ENCODE results near the gene STXBP1. TPM values are rescaled to one million over a fixed set of nuclear protein-coding genes. Genes with fewer than 3 reads are reported as not detected.

The STXBP1 gene
- total and polyA plus RNA-seq, 9 of the 15 experiments (the other 6 are each of a cell fraction or from before 2014, with no cell fraction given), result 4.6 to 35.1 (median 9.7) TPM

DNA sequence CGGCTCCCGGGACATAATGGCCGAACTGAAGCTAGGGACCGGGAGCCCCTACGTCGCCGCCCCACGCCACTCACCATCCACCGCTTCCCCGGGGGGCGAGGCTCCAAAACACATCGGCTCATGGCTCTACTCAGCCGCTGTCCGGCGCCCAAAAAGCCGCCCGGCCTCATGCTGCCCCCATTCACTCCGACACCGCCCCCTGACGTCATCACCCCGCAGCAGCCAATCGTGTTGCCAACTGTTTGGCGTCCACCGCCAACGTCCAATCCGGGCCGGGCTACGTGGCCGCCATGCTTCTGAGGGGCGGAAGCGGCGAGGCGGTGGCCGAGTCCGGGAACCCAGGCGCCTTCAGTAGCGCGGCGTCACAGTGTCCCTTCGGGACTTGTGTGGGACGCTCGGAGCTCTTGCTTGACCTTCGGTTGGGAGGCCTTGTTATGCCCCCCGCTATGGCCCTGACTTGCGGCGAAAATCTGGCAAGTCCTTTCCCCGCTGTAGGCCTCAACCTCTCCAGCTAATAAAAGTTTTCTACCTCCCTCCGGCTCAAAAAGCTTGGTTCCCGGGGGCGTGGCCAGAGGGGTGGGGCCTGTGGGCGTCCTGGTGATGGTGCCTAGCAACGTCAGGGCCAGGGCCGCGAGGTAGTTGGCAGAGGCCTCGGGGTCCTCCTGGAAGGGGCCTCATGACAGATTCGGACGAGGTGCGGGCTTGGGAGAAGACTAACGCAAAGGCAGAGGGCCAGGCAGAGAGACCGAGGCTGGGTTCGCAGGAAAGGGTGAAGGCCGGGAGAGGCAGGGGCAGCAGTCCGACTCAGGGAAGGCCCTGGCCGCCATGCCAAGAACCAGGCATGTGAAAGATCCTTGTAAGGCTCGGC lies 103.6 kb downstream of the STXBP1 start, which contains the start of the genes PTRH1 and TTC16 (continued):
- TF ChIP-seq, protein P1, sequence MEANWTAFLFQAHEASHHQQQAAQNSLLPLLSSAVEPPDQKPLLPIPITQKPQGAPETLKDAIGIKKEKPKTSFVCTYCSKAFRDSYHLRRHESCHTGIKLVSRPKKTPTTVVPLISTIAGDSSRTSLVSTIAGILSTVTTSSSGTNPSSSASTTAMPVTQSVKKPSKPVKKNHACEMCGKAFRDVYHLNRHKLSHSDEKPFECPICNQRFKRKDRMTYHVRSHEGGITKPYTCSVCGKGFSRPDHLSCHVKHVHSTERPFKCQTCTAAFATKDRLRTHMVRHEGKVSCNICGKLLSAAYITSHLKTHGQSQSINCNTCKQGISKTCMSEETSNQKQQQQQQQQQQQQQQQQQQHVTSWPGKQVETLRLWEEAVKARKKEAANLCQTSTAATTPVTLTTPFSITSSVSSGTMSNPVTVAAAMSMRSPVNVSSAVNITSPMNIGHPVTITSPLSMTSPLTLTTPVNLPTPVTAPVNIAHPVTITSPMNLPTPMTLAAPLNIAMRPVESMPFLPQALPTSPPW (CRISPR knock-in tag; IDR thresholded peaks at IDR 0.05), result peak; percentile 61
- TF ChIP-seq, protein P2, sequence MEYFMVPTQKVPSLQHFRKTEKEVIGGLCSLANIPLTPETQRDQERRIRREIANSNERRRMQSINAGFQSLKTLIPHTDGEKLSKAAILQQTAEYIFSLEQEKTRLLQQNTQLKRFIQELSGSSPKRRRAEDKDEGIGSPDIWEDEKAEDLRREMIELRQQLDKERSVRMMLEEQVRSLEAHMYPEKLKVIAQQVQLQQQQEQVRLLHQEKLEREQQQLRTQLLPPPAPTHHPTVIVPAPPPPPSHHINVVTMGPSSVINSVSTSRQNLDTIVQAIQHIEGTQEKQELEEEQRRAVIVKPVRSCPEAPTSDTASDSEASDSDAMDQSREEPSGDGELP (CRISPR knock-in tag; IDR thresholded peaks at IDR 0.05; ENCODE audit: borderline replicate concordance), result 0 out of 2 replicates have a peak, but pooled peaks have one; percentile 58
- peak; percentile 69; the same call in 1 of the 2 replicates for TF ChIP-seq JUN (IDR thresholded peaks at IDR 0.05; ENCODE audit: borderline replicate concordance, low read depth, low read length)
- no peak for TF ChIP-seq JUN (CRISPR knock-in tag; IDR thresholded peaks at IDR 0.05; ENCODE audit: borderline replicate concordance)
- TF ChIP-seq RCOR1 (IDR thresholded peaks at IDR 0.05; ENCODE audit: borderline replicate concordance in 1 of 2, low read depth in 2 of 2, low read length in 2 of 2), result 0 out of 4 replicates have a peak, but pooled peaks of 1 of the 2 experiments have one; percentile 4
- TF ChIP-seq ZKSCAN1 (IDR thresholded peaks at IDR 0.05; ENCODE audit: low read depth, low read length), result 0 out of 2 replicates have a peak, but pooled peaks have one; percentile 8
- TF ChIP-seq SAP30 (IDR thresholded peaks at IDR 0.05; ENCODE audit: borderline replicate concordance, insufficient read depth, low read depth, low read length, poor library complexity, severe bottlenecking), result peak; percentile 95
- TF ChIP-seq, protein P3, sequence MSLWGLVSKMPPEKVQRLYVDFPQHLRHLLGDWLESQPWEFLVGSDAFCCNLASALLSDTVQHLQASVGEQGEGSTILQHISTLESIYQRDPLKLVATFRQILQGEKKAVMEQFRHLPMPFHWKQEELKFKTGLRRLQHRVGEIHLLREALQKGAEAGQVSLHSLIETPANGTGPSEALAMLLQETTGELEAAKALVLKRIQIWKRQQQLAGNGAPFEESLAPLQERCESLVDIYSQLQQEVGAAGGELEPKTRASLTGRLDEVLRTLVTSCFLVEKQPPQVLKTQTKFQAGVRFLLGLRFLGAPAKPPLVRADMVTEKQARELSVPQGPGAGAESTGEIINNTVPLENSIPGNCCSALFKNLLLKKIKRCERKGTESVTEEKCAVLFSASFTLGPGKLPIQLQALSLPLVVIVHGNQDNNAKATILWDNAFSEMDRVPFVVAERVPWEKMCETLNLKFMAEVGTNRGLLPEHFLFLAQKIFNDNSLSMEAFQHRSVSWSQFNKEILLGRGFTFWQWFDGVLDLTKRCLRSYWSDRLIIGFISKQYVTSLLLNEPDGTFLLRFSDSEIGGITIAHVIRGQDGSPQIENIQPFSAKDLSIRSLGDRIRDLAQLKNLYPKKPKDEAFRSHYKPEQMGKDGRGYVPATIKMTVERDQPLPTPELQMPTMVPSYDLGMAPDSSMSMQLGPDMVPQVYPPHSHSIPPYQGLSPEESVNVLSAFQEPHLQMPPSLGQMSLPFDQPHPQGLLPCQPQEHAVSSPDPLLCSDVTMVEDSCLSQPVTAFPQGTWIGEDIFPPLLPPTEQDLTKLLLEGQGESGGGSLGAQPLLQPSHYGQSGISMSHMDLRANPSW (CRISPR knock-in tag; IDR thresholded peaks at IDR 0.05), result 0 out of 2 replicates have a peak, but pooled peaks have one; percentile 33
- TF ChIP-seq TBP (optimal IDR thresholded peaks at IDR 0.05; ENCODE audit: low read depth, low read length), result no peak
- TF ChIP-seq, protein P4, sequence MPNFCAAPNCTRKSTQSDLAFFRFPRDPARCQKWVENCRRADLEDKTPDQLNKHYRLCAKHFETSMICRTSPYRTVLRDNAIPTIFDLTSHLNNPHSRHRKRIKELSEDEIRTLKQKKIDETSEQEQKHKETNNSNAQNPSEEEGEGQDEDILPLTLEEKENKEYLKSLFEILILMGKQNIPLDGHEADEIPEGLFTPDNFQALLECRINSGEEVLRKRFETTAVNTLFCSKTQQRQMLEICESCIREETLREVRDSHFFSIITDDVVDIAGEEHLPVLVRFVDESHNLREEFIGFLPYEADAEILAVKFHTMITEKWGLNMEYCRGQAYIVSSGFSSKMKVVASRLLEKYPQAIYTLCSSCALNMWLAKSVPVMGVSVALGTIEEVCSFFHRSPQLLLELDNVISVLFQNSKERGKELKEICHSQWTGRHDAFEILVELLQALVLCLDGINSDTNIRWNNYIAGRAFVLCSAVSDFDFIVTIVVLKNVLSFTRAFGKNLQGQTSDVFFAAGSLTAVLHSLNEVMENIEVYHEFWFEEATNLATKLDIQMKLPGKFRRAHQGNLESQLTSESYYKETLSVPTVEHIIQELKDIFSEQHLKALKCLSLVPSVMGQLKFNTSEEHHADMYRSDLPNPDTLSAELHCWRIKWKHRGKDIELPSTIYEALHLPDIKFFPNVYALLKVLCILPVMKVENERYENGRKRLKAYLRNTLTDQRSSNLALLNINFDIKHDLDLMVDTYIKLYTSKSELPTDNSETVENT (CRISPR knock-in tag; IDR thresholded peaks at IDR 0.05), result peak; percentile 71; the same call in 1 of the 2 replicates
- TF ChIP-seq, protein P5, sequence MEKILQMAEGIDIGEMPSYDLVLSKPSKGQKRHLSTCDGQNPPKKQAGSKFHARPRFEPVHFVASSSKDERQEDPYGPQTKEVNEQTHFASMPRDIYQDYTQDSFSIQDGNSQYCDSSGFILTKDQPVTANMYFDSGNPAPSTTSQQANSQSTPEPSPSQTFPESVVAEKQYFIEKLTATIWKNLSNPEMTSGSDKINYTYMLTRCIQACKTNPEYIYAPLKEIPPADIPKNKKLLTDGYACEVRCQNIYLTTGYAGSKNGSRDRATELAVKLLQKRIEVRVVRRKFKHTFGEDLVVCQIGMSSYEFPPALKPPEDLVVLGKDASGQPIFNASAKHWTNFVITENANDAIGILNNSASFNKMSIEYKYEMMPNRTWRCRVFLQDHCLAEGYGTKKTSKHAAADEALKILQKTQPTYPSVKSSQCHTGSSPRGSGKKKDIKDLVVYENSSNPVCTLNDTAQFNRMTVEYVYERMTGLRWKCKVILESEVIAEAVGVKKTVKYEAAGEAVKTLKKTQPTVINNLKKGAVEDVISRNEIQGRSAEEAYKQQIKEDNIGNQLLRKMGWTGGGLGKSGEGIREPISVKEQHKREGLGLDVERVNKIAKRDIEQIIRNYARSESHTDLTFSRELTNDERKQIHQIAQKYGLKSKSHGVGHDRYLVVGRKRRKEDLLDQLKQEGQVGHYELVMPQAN (IDR thresholded peaks at IDR 0.05; ENCODE audit: borderline replicate concordance), result peak; percentile 98
- TF ChIP-seq THRAP3 (IDR thresholded peaks at IDR 0.05; ENCODE audit: borderline replicate concordance), result no peak
- TF ChIP-seq RUNX1 (IDR thresholded peaks at IDR 0.05; ENCODE audit: low read depth), result no peak
- TF ChIP-seq CREM (IDR thresholded peaks at IDR 0.05; ENCODE audit: low read depth), result peak; percentile 98
- no peak for TF ChIP-seq ZNF311 (CRISPR knock-in tag; IDR thresholded peaks at IDR 0.05)

Measured in K562 (cell line).